Psoas muscle (tissue), 8 donors: ENCODE measurements around the gene WNT7B. TPM values are rescaled to one million over a fixed set of nuclear protein-coding genes. Genes with fewer than 3 reads are reported as not detected.
A peak's percentile ranks its signal among the peaks of the same experiment; 100 is the strongest.

Experiments used
- ATAC-seq, 4 donors: fragments of 200-7000 bp; cut with Tn5 transposase; one replicate each; pipeline ENCODE4 v1.9.1; 2020; ENCODE audit warnings: moderate library complexity in 3 of 4, mild to moderate bottlenecking in 2 of 4
- DNase-seq, 2 donors: peaks; one replicate each; pipeline ENCODE4 v3.0.0-alpha.2; 2020
- H3K27ac ChIP-seq: fragments of 200-600 bp; one replicate; pipeline ENCODE4 v1.8.0; 2022
- H3K27me3 ChIP-seq, 3 donors: fragments of 200-600 bp in 1 of 3; one replicate each; pipeline versions ENCODE4 v1.6.1 to v1.8.0; 2013 to 2022; ENCODE audit warnings: low read length in 2 of 3, mild to moderate bottlenecking in 2 of 3, moderate library complexity in 1 of 3; ENCODE audit not compliant: insufficient read depth in 3 of 3
- H3K36me3 ChIP-seq, 2 donors: fragments of 200-600 bp in 1 of 2; one replicate each; pipeline versions ENCODE4 v1.6.1 to v1.8.0; 2013 to 2022; ENCODE audit warnings: low read depth in 1 of 2, mild to moderate bottlenecking in 1 of 2, moderate library complexity in 1 of 2; ENCODE audit not compliant: insufficient read depth in 1 of 2
- H3K4me1 ChIP-seq: fragments of 200-600 bp; one replicate; pipeline ENCODE4 v1.8.0; 2022
- H3K4me3 ChIP-seq: fragments of 200-600 bp; one replicate; pipeline ENCODE4 v1.8.0; 2022; ENCODE audit warnings: mild to moderate bottlenecking
- H3K9me3 ChIP-seq: fragments of 200-600 bp; one replicate; pipeline ENCODE4 v1.8.0; 2022
- CTCF ChIP-seq: fragments of 200-600 bp; IDR thresholded peaks from one replicate; pipeline ENCODE4 v1.8.0; 2022; ENCODE audit warnings: antibody characterized with exemption
- WGBS, 3 donors: extraction: QIAGEN DNeasy Blood & Tissue Kit; methylation state at CpG; one replicate each; pipeline versions ENCODE4 v1.1.6 to v1.1.7; 2013; 5-methylcytosine and 5-hydroxymethylcytosine counted together
- intact Hi-C, 2 donors: fragments of 100-400 bp; cut with DNase I; formaldehyde crosslinking; loops; one replicate each; pipeline versions ENCODE4 v1.11.0 to v1.14.2; 2022
- polyA plus RNA-seq, 3 donors: library from polyadenylated mRNA; stranded (reverse); fragments of 200-250 nt; gene quantifications; one replicate each; pipeline ENCODE4 v1.2.3, GENCODE V29; 2013
- total RNA-seq, 4 donors: library from RNA; stranded (reverse); fragmentation: NEBNext Ultra II Directional in 2 of 4; extraction: Animal tissue kit (Norgen Biotek cat#: 25700) in 2 of 4; gene quantifications; one replicate each; pipeline versions ENCODE4 v1.2.1 to v1.2.4, GENCODE V29; 2021 to 2023
- donor health status: healthy with polysubstance abuse.
- donor health status: DM: no; HTN: no; CAD: no; lungs with moderate emphysema.
- donor health status: Bipolar disorder and iron deficiency.
- donor health status: healthy.
- donor health status: DM: yes; HTN: yes; CAD: no.
- donor health status: DM: no; HTN: no; CAD: no.
- donor health status: DM: no; HTN: no; CAD: no.
- donor health status: DM: yes; HTN: yes; CAD: no.

The WNT7B gene
- total and polyA plus RNA-seq, 7 donors, result 0.05 TPM; not detected in 6

DNA sequence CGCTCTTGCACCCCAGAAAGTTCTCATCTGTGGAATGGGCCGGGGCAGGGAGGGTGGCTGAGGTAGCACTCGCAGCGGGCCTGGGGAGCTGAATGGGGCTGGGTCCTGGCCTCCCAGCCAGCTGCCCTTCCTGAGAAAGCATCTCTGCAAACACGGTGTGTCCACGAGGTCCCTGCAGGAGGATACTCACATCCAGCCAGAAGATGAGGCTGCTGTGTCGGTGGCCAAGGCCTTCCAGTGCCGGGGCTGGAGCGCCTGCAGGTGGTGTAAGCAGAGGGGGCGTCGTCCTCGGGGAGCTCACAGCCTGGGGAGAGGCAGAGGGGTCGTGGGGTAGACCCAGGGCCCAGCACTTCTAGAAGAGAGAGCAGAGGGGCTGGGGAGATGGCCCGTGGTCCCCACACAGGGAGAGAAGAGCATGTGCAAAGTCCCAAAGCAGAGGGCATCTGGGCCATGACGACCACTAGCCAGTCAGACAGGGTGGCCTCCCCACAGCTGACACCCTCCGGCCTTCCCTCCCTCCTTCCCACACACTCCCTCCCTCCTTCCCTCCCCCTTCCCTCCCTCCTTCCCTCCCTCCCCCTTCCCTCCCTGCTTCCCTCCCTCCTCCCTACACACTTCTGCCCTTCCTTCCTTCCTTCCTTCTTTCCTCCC, 97.9 kb downstream of the WNT7B start:
- H3K4me3 ChIP-seq, result no peak overlapping the region
- ATAC-seq, result no peak
- DNase-seq, result peak in 1 of 2 donors; percentile 45
- no peaks in the 10 kb centered on the region for H3K9me3 ChIP-seq
- 29 to 45% (median 32%) methylated on average over 15 to 16 of the region's 16 CpGs for WGBS, 3 donors
- H3K4me1 ChIP-seq, result no peaks in the 10 kb centered on the region
- intact Hi-C loops, result no loop called here
- H3K27ac ChIP-seq, result no peak overlapping the region
- no peak for TF ChIP-seq CTCF
- no peaks in the 10 kb centered on the region for H3K36me3 ChIP-seq
- peaks cover 0 to 80% (median 9%) of the 10 kb centered on the region in 3 donors for H3K27me3 ChIP-seq

DNA sequence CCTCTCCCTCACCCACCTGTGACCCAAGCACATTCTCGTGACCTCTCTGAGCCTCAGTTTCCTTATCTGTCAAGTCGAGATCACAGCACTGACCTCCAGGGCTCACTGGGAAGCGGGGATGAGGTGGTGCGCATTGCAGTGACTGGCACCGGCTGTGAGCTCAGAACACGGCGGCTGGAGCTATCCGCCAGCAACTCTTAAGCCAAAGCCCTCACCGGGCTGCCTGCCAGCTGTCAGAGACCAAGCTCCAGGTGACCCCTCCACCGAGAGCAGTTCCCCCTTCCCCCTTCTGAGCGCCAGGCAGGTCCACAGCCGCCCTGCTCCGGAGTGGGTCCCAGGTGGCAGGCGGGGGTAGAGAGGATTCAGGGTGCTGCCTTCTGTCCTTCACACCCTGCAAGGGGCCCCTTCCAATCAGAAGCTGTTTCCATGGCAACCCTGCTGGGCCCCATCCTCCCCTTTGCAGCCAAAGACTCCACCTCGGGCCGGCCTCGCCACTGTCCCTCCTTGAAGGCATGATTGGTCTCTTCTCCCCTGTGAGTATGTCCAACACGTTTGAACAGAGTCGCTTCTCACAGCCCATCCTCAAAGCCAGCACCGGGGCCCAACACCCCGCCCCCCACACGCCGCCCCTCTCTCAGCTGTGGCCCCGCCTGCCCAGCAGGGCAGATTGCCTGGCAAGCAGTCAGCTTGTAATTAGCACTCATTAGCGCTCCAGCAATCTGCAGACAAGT, 98.7 kb downstream of the WNT7B start:
- H3K9me3 ChIP-seq, result no peaks in the 10 kb centered on the region
- H3K4me1 ChIP-seq, result no peaks in the 10 kb centered on the region
- no peak for TF ChIP-seq CTCF
- DNase-seq (peak in 1 of 2 donors; percentile 39), ATAC-seq (no peak)
- WGBS, 3 donors, result 39 to 42% (median 40%) methylated on average over 25 of the region's 25 CpGs
- intact Hi-C loops, result no loop called here
- peaks cover 0 to 72% (median 9%) of the 10 kb centered on the region in 3 donors for H3K27me3 ChIP-seq
- no peaks in the 10 kb centered on the region for H3K36me3 ChIP-seq
- no peak overlapping the region for H3K4me3 ChIP-seq
- H3K27ac ChIP-seq, result no peak overlapping the region

- 56 to 67% (median 62%) methylated on average over 17 to 18 of the region's 18 CpGs for WGBS, 3 donors
- peaks cover 4% of the 10 kb centered on the region for H3K9me3 ChIP-seq
- no peak overlapping the region for H3K4me3 ChIP-seq
- DNase-seq (peak in 1 of 2 donors; percentile 48), ATAC-seq (no peak)
- H3K36me3 ChIP-seq, result no peaks in the 10 kb centered on the region
- peaks cover 0 to 70% (median 9%) of the 10 kb centered on the region in 3 donors for H3K27me3 ChIP-seq
- intact Hi-C loops, result no loop called here
- no peaks in the 10 kb centered on the region for H3K4me1 ChIP-seq
- H3K27ac ChIP-seq, result no peak overlapping the region
- TF ChIP-seq CTCF, result no peak
Observed at GRCh38 chr22:45877651-45878050, 99.3 kb downstream of the WNT7B start.

GRCh38 chr22:45877036-45877380, 100.0 kb downstream of the WNT7B start:
- H3K36me3 ChIP-seq, result no peaks in the 10 kb centered on the region
- no peak overlapping the region for H3K27ac ChIP-seq
- WGBS, 3 donors, result 82 to 87% (median 87%) methylated on average over 3 of the region's 3 CpGs
- TF ChIP-seq CTCF, result no peak
- intact Hi-C loops, result no loop called here
- no peak for ATAC-seq
- DNase-seq, result no peak
- H3K9me3 ChIP-seq, result peaks cover 7% of the 10 kb centered on the region
- peaks cover 0 to 69% (median 9%) of the 10 kb centered on the region in 3 donors for H3K27me3 ChIP-seq
- no peak overlapping the region for H3K4me3 ChIP-seq
- H3K4me1 ChIP-seq, result no peaks in the 10 kb centered on the region
